B cell (primary cell): Measurements from ENCODE around the gene OPA1. TPM values are rescaled to one million over a fixed set of nuclear protein-coding genes. Genes with fewer than 3 reads are reported as not detected.
"Not testable (repeated sequence)": the region's sequence is repeated elsewhere in the genome, so short reads cannot be mapped to it uniquely, and the experiment has no call there.

Experiments used
- ATAC-seq: fragments of 200-7000 bp; cut with Tn5 transposase; one replicate; pipeline ENCODE4 v1.10.0; 2021; ENCODE audit warnings: low read depth, mild to moderate bottlenecking, moderate number of reproducible peaks, moderate library complexity
- CTCF ChIA-PET: fragments of 350-600 bp; sonication (Branson Sonifier 250); formaldehyde crosslinking; loops from one replicate; lab custom pipeline; 2021; ENCODE audit warnings: antibody characterized with exemption, inconsistent platforms; lab: Charles Lee
- POLR2A ChIA-PET: fragments of 350-600 bp; sonication (Branson Sonifier 250); formaldehyde crosslinking; loops from one replicate; lab custom pipeline; 2021; ENCODE audit warnings: antibody characterized with exemption; lab: Charles Lee
- DNase-seq: peaks from one replicate; pipeline ENCODE4 v3.0.0; 2013
- H2AFZ ChIP-seq: 2 replicates; pipeline ENCODE4 v1.6.1; 2012; ENCODE audit warnings: mild to moderate bottlenecking, low read depth, low read length; ENCODE audit not compliant: insufficient read depth, poor library complexity, severe bottlenecking
- H3K27ac ChIP-seq, 2 donors: 1 replicate in 1 of 2; 2 replicates in 1 of 2; pipeline ENCODE4 v1.5.1; 2012 to 2013; ENCODE audit warnings: low read length in 2 of 2, mild to moderate bottlenecking in 2 of 2, moderate library complexity in 1 of 2
- H3K27me3 ChIP-seq, 4 experiments: fragments of 200-600 bp in 1 of 4; sonication (generic) in 1 of 4; replicated peaks in 1 of 4; 1 replicate in 2 of 4; 2 replicates in 2 of 4; pipeline versions ENCODE4 v1.6.1 to v1.7.0; 2013 to 2016; ENCODE audit warnings: low read length in 3 of 4, mild to moderate bottlenecking in 2 of 4, mixed read lengths in 1 of 4, moderate library complexity in 1 of 4; ENCODE audit not compliant: insufficient read depth in 4 of 4, control insufficient read depth in 3 of 4; ENCODE audit errors: control extremely low read depth in 1 of 4
- H3K36me3 ChIP-seq, 2 experiments: replicated peaks in 1 of 2; 1 replicate in 1 of 2; 2 replicates in 1 of 2; pipeline versions ENCODE4 v1.6.1 to v1.7.1; 2013; ENCODE audit warnings: low read length in 1 of 2; ENCODE audit not compliant: insufficient read depth in 2 of 2, control insufficient read depth in 1 of 2; ENCODE audit errors: control extremely low read depth in 1 of 2, extremely low read depth in 1 of 2
- H3K4me1 ChIP-seq, 2 donors: fragments of 200-600 bp in 1 of 2; sonication (generic) in 1 of 2; 1 replicate in 1 of 2; 2 replicates in 1 of 2; pipeline versions ENCODE4 v1.5.1 to v1.6.1; 2013 to 2017; ENCODE audit warnings: low read length in 2 of 2; ENCODE audit not compliant: control insufficient read depth in 2 of 2, insufficient read depth in 2 of 2
- H3K4me2 ChIP-seq: replicated peaks from 2 replicates; pipeline ENCODE3; 2012; ENCODE audit warnings: mild to moderate bottlenecking, low read depth, low read length; ENCODE audit not compliant: poor library complexity, severe bottlenecking
- H3K4me3 ChIP-seq, 5 experiments: fragments of 200-600 bp in 1 of 5; sonication (generic) in 1 of 5; 1 replicate in 3 of 5; 2 replicates in 2 of 5; pipeline versions ENCODE4 v1.5.1 to v1.7.0; 2011 to 2016; ENCODE audit warnings: low read length in 4 of 5, mild to moderate bottlenecking in 4 of 5, low read depth in 2 of 5, control low read depth in 1 of 5, moderate library complexity in 1 of 5; ENCODE audit not compliant: insufficient read depth in 1 of 5; ENCODE audit errors: control extremely low read depth in 1 of 5, extremely low read depth in 1 of 5
- H3K79me2 ChIP-seq: fragments of 200-600 bp; sonication (generic); one replicate; pipeline ENCODE4 v1.6.0; 2016; ENCODE audit warnings: low read length; ENCODE audit not compliant: control insufficient read depth, insufficient read depth
- H3K9ac ChIP-seq: fragments of 200-600 bp; sonication (generic); 2 replicates; pipeline ENCODE4 v1.6.1; 2017; ENCODE audit warnings: mild to moderate bottlenecking, low read length, moderate library complexity
- H3K9me3 ChIP-seq, 3 donors: one replicate each; pipeline versions ENCODE4 v1.6.1 to v1.7.1; 2013; ENCODE audit warnings: low read length in 2 of 3; ENCODE audit not compliant: control insufficient read depth in 2 of 3, insufficient read depth in 1 of 3; ENCODE audit errors: control extremely low read depth in 1 of 3
- H4K20me1 ChIP-seq: 2 replicates; pipeline ENCODE4 v1.6.0; 2012; ENCODE audit warnings: mild to moderate bottlenecking, low read length; ENCODE audit not compliant: insufficient read depth, control insufficient read depth, poor library complexity, severe bottlenecking
- H3K27ac Mint-ChIP-seq: one replicate; pipeline ENCODE4 v1.8.0; 2021; ENCODE audit warnings: mixed read lengths
- H3K27me3 Mint-ChIP-seq: one replicate; pipeline ENCODE4 v1.8.0; 2021; ENCODE audit warnings: mixed read lengths
- H3K4me1 Mint-ChIP-seq: one replicate; pipeline ENCODE4 v1.8.0; 2021; ENCODE audit warnings: mixed read lengths
- H3K4me3 Mint-ChIP-seq: one replicate; pipeline ENCODE4 v1.8.0; 2021; ENCODE audit warnings: mixed read lengths
- H3K9me3 Mint-ChIP-seq: one replicate; pipeline ENCODE4 v1.8.0; 2022; ENCODE audit warnings: mixed read lengths; ENCODE audit not compliant: insufficient read depth
- EZH2 ChIP-seq: IDR thresholded peaks from 2 replicates; pipeline ENCODE4 v1.6.1; 2012; ENCODE audit warnings: borderline replicate concordance, low read depth, mild to moderate bottlenecking, moderate library complexity, low read length; ENCODE audit not compliant: insufficient read depth, poor library complexity, severe bottlenecking
- WGBS: methylation state at CpG from one replicate; pipeline ENCODE4 v1.1.5; 2013; ENCODE audit warnings: missing lambda C conversion rate; ENCODE audit not compliant: insufficient coverage; 5-methylcytosine and 5-hydroxymethylcytosine counted together
- intact Hi-C: fragments of 100-400 bp; cut with micrococcal nuclease; formaldehyde crosslinking; loops from one replicate; pipeline ENCODE4 v1.10.0; 2022
- polyA plus RNA-seq: library from polyadenylated mRNA; depleted of rRNA; stranded (reverse); fragments of >200 nt; gene quantifications from 2 replicates; pipeline ENCODE4 v1.2.3, GENCODE V29; 2012
- total RNA-seq, 2 donors: library from RNA; stranded (reverse); fragments of 120-200 nt in 1 of 2; gene quantifications; 1 replicate in 1 of 2; 2 replicates in 1 of 2; pipeline versions ENCODE4 v1.2.3 to v1.2.4, GENCODE V29; 2013 to 2022
- TF ChIP-seq, protein P1 (sequence below): fragments of 200-600 bp; IDR thresholded peaks from one replicate; pipeline ENCODE4 v1.8.0; 2022; ENCODE audit warnings: antibody characterized with exemption, mild to moderate bottlenecking

The OPA1 gene
- total and polyA plus RNA-seq, 2 donors (not counting 1 experiment from before 2014, with no cell fraction given): 9.1 to 62.8 TPM

DNA sequence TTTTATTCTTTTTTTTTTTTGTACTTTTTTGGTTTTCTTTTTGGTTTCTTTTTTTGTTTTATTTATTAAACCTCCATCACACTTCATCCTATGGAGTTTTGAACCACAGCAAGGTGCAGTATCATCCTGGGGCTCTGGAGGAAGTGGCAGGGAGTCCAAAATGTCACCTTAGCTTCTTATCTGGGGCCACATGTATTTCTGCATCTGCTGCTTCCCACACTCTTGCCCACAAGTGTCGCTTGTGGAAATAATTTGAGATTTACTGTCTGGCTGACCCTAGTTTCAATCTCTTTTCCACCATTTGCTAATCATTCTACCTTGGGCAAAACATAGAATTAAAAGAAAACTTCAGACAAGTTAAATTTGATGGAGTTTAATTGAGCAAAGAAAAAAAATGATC is 6.4 kb downstream of the OPA1 start:
- H3K4me1 Mint-ChIP-seq: peaks cover 42% of the 10 kb centered on the region
- Histone ChIP-seq H3K79me2 (peaks cover 93% of the 10 kb centered on the region), H3K9me3 (no peaks in the 10 kb centered on the region), H3K27ac (no peak overlapping the region), H3K9ac (no peak overlapping the region), H3K4me3 (no peak overlapping the region), H3K4me2 (no peak overlapping the region), H3K4me1 (peaks cover 2 to 6% of the 10 kb centered on the region in 2 donors), H3K36me3 (peaks cover 3 to 19% of the 10 kb centered on the region in 2 experiments), H2AFZ (no peak overlapping the region), H4K20me1 (peaks cover 52% of the 10 kb centered on the region), H3K27me3 (no peaks in the 10 kb centered on the region)
- no peak for ATAC-seq
- no peaks in the 10 kb centered on the region for H3K9me3 Mint-ChIP-seq
- H3K27ac Mint-ChIP-seq: no peak overlapping the region
- DNase-seq: no peak
- ChIA-PET CTCF (no interaction called here), POLR2A (no interaction called here)
- WGBS: no CpG with 5 or more reads among the region's 1 CpG
- intact Hi-C loops: no loop called here
- H3K4me3 Mint-ChIP-seq: no peak overlapping the region
- H3K27me3 Mint-ChIP-seq: no peaks in the 10 kb centered on the region
- TF ChIP-seq, protein P1, sequence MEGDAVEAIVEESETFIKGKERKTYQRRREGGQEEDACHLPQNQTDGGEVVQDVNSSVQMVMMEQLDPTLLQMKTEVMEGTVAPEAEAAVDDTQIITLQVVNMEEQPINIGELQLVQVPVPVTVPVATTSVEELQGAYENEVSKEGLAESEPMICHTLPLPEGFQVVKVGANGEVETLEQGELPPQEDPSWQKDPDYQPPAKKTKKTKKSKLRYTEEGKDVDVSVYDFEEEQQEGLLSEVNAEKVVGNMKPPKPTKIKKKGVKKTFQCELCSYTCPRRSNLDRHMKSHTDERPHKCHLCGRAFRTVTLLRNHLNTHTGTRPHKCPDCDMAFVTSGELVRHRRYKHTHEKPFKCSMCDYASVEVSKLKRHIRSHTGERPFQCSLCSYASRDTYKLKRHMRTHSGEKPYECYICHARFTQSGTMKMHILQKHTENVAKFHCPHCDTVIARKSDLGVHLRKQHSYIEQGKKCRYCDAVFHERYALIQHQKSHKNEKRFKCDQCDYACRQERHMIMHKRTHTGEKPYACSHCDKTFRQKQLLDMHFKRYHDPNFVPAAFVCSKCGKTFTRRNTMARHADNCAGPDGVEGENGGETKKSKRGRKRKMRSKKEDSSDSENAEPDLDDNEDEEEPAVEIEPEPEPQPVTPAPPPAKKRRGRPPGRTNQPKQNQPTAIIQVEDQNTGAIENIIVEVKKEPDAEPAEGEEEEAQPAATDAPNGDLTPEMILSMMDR: no peak
- no peak for TF ChIP-seq EZH2

DNA sequence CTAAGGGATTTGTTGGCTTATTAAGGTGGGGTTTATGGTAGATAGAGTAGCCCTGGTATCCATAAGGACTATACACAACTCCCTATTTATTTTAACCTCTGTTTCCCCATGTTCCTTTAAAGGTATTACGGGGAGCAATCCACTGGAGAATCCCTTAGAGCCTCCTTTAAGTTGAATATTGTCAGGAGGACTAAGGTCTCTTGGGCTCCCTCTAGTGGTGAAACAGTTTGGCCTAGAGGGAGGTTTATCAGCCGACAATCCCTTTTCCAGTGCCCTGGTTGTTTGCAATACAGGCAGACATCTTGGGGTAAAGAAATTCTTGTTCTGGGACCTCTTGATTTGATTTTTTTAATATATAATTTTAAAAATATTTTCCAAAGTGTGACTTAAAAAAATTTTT is 12.9 kb downstream of the OPA1 start:
- Histone ChIP-seq H3K27ac (no peak overlapping the region), H3K4me1 (no peaks in the 10 kb centered on the region), H3K9me3 (no peaks in the 10 kb centered on the region), H3K36me3 (peaks cover 0 to 1% of the 10 kb centered on the region in 2 experiments), H2AFZ (no peak overlapping the region), H3K4me2 (no peak overlapping the region), H3K27me3 (no peaks in the 10 kb centered on the region), H4K20me1 (peaks cover 18% of the 10 kb centered on the region), H3K9ac (no peak overlapping the region), H3K79me2 (peaks cover 44% of the 10 kb centered on the region), H3K4me3 (no peak overlapping the region)
- intact Hi-C loops: loop anchor here (10.0 kb wide), 1 partner anchor 1141 kb away; no protein-coding TSS in a partner anchor
- CTCF ChIA-PET: interaction anchor here (1.0 kb wide), 1 partner anchor 88 kb away, joined by 3 read pairs; no protein-coding TSS in a partner anchor
- TF ChIP-seq, protein P1: peak; percentile 92
- no peak for TF ChIP-seq EZH2
- no peak overlapping the region for H3K27ac Mint-ChIP-seq
- H3K9me3 Mint-ChIP-seq: no peaks in the 10 kb centered on the region
- DNase-seq: peak; percentile 69
- no CpG with 5 or more reads among the region's 2 CpGs for WGBS
- H3K4me3 Mint-ChIP-seq: no peak overlapping the region
- peaks cover 35% of the 10 kb centered on the region for H3K4me1 Mint-ChIP-seq
- peak; percentile 61 for ATAC-seq
- POLR2A ChIA-PET: no interaction called here
- no peaks in the 10 kb centered on the region for H3K27me3 Mint-ChIP-seq

DNA sequence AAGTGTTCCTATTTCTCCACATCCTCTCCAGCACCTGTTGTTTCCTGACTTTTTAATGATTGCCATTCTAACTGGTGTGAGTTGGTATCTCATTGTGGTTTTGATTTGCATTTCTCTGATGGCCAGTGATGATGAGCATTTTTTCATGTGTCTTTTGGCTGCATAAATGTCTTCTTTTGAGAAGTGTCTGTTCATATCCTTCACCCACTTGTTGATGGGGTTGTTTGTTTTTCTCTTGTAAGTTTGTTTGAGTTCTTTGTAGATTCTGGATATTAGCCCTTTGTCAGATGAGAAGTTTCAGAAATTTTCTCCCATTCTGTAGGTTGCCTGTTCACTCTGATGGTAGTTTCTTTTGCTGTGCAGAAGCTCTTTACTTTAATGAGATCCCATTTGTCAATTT is 13.9 kb downstream of the OPA1 start:
- H3K9ac ChIP-seq, H3K4me3 Mint-ChIP-seq, ATAC-seq, CTCF ChIA-PET, H3K4me3 ChIP-seq, DNase-seq, H3K27ac ChIP-seq, H3K4me2 ChIP-seq, H3K4me1 ChIP-seq, POLR2A ChIA-PET, H3K27me3 Mint-ChIP-seq, H3K36me3 ChIP-seq, H3K27ac Mint-ChIP-seq, H3K9me3 ChIP-seq, H2AFZ ChIP-seq, H3K27me3 ChIP-seq, H3K9me3 Mint-ChIP-seq: not testable (repeated sequence)
- Histone ChIP-seq H3K79me2 (peaks cover 34% of the 10 kb centered on the region), H4K20me1 (peaks cover 13% of the 10 kb centered on the region)
- peaks cover 37% of the 10 kb centered on the region for H3K4me1 Mint-ChIP-seq
- intact Hi-C loops: loop anchor here (10.0 kb wide), 1 partner anchor 1142 kb away; no protein-coding TSS in a partner anchor
